OCI-LY3 (cell line): ENCODE measurements around the gene EIF2B5.
"Not testable (repeated sequence)": the region's sequence is repeated elsewhere in the genome, so short reads cannot be mapped to it uniquely, and the experiment has no call there.

Source experiments
- EZH2phosphoT487 ChIP-seq: fragments of 200-600 bp; shearing (Covaris generic); IDR thresholded peaks from 2 replicates; pipeline ENCODE4 v1.6.1; 2018; ENCODE audit warnings: antibody characterized with exemption, mixed run types, low read depth
- TF ChIP-seq, protein P1 (sequence below): fragments of 200-600, 300-600 bp; sonication (generic); IDR thresholded peaks from 2 replicates; pipeline ENCODE4 v1.5.1; 2014; ENCODE audit warnings: antibody characterized with exemption, low read length, low read depth

DNA sequence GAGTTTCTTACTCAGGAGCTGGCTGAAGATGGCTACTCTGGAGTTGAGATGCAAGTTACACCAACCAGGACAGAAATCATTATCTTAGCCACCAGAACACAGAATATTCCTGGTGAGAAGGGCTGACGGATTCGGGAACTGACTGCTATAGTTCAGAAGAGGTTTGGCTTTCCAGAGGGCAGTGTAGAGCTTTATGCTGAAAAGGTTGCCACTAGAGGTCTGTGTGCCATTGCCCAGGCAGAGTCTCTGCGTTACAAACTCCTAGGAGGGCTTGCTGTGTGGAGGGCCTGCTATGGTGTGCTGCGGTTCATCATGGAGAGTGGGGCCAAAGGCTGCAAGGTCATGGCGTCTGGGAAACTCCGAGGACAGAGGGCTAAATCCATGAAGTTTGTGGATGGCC, 14.6 kb downstream of the EIF2B5 start:
- TF ChIP-seq, protein P1, sequence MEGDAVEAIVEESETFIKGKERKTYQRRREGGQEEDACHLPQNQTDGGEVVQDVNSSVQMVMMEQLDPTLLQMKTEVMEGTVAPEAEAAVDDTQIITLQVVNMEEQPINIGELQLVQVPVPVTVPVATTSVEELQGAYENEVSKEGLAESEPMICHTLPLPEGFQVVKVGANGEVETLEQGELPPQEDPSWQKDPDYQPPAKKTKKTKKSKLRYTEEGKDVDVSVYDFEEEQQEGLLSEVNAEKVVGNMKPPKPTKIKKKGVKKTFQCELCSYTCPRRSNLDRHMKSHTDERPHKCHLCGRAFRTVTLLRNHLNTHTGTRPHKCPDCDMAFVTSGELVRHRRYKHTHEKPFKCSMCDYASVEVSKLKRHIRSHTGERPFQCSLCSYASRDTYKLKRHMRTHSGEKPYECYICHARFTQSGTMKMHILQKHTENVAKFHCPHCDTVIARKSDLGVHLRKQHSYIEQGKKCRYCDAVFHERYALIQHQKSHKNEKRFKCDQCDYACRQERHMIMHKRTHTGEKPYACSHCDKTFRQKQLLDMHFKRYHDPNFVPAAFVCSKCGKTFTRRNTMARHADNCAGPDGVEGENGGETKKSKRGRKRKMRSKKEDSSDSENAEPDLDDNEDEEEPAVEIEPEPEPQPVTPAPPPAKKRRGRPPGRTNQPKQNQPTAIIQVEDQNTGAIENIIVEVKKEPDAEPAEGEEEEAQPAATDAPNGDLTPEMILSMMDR: not testable (repeated sequence)
- not testable (repeated sequence) for TF ChIP-seq EZH2phosphoT487
